H9 (cell line): ENCODE measurements around the gene FRY. TPM values are rescaled to one million over a fixed set of nuclear protein-coding genes. Genes with fewer than 3 reads are reported as not detected.

Source experiments
- DNase-seq: peaks from one replicate; pipeline ENCODE4 v3.0.0-alpha.2; 2017
- H2AFZ ChIP-seq: one replicate; pipeline ENCODE4 v1.6.1; 2013; ENCODE audit warnings: mild to moderate bottlenecking, low read length, control low read depth, moderate library complexity
- H2AK5ac ChIP-seq: 2 replicates; pipeline ENCODE4 v1.6.1; 2013; ENCODE audit warnings: low read length, control low read depth, mixed read lengths; ENCODE audit not compliant: insufficient read length
- H2BK120ac ChIP-seq: one replicate; pipeline ENCODE4 v1.6.1; 2013; ENCODE audit warnings: low read depth, mild to moderate bottlenecking, low read length, control low read depth, inconsistent platforms; ENCODE audit not compliant: poor library complexity, severe bottlenecking
- H2BK12ac ChIP-seq: 2 replicates; pipeline ENCODE4 v1.6.1; 2013; ENCODE audit warnings: low read length, control low read depth, mixed read lengths, low read depth; ENCODE audit not compliant: insufficient read length
- H2BK15ac ChIP-seq: 2 replicates; pipeline ENCODE4 v1.6.1; 2013; ENCODE audit warnings: low read depth, low read length, control low read depth
- H2BK20ac ChIP-seq: one replicate; pipeline ENCODE4 v1.6.1; 2013; ENCODE audit warnings: low read depth, mild to moderate bottlenecking, low read length, control low read depth, inconsistent platforms; ENCODE audit not compliant: poor library complexity, severe bottlenecking
- H2BK5ac ChIP-seq: 2 replicates; pipeline ENCODE4 v1.6.1; 2013; ENCODE audit warnings: low read length, control low read depth, mixed read lengths; ENCODE audit not compliant: insufficient read length
- H3K14ac ChIP-seq: 2 replicates; pipeline ENCODE4 v1.6.1; 2013; ENCODE audit warnings: low read length, control low read depth; ENCODE audit not compliant: insufficient read depth
- H3K18ac ChIP-seq: 2 replicates; pipeline ENCODE4 v1.6.1; 2013; ENCODE audit warnings: low read depth, mild to moderate bottlenecking, mixed read lengths, low read length, control low read depth; ENCODE audit not compliant: insufficient read length
- H3K23ac ChIP-seq: 2 replicates; pipeline ENCODE4 v1.6.1; 2013; ENCODE audit warnings: low read length, control low read depth, mixed read lengths, low read depth; ENCODE audit not compliant: insufficient read length
- H3K23me2 ChIP-seq: 2 replicates; pipeline ENCODE4 v1.6.1; 2013; ENCODE audit warnings: low read depth, mild to moderate bottlenecking, mixed read lengths, low read length, control low read depth; ENCODE audit not compliant: insufficient read length, poor library complexity, severe bottlenecking
- H3K27ac ChIP-seq: 2 replicates; pipeline ENCODE4 v1.5.1; 2013; ENCODE audit warnings: low read length, control low read depth, mixed read lengths, low read depth; ENCODE audit not compliant: insufficient read length
- H3K27me3 ChIP-seq: 2 replicates; pipeline ENCODE4 v1.6.1; 2013; ENCODE audit warnings: low read length, control low read depth, inconsistent platforms; ENCODE audit not compliant: insufficient read depth
- H3K4ac ChIP-seq: 2 replicates; pipeline ENCODE4 v1.6.1; 2013; ENCODE audit warnings: low read depth, mild to moderate bottlenecking, control low read depth, inconsistent platforms, low read length, moderate library complexity
- H3K4me1 ChIP-seq: 2 replicates; pipeline ENCODE4 v1.6.1; 2013; ENCODE audit warnings: low read length, control low read depth, inconsistent platforms; ENCODE audit not compliant: insufficient read depth
- H3K4me2 ChIP-seq: 2 replicates; pipeline ENCODE4 v1.6.1; 2013; ENCODE audit warnings: low read length, control low read depth, mixed read lengths; ENCODE audit not compliant: insufficient read length, insufficient read depth
- H3K56ac ChIP-seq: 2 replicates; pipeline ENCODE4 v1.6.1; 2013; ENCODE audit warnings: low read depth, mild to moderate bottlenecking, mixed read lengths, low read length, control low read depth; ENCODE audit not compliant: insufficient read length
- H3K79me1 ChIP-seq: 2 replicates; pipeline ENCODE4 v1.6.1; 2013; ENCODE audit warnings: low read depth, mild to moderate bottlenecking, moderate library complexity, low read length, control low read depth, inconsistent platforms; ENCODE audit not compliant: insufficient read depth, poor library complexity, severe bottlenecking
- H3K79me2 ChIP-seq: 2 replicates; pipeline ENCODE4 v1.6.1; 2013; ENCODE audit warnings: low read length, control low read depth, inconsistent platforms; ENCODE audit not compliant: insufficient read depth
- H3K9ac ChIP-seq: 2 replicates; pipeline ENCODE4 v1.6.1; 2013; ENCODE audit warnings: low read length, control low read depth, mixed read lengths; ENCODE audit not compliant: insufficient read length; ENCODE audit errors: extremely low read depth
- H3K9me3 ChIP-seq: one replicate; pipeline ENCODE4 v1.6.1; 2013; ENCODE audit warnings: low read depth, low read length, inconsistent platforms; ENCODE audit not compliant: control insufficient read depth
- H3T11ph ChIP-seq: one replicate; pipeline ENCODE4 v1.6.1; 2013; ENCODE audit warnings: mild to moderate bottlenecking, low read length, control low read depth, inconsistent platforms
- H4K20me1 ChIP-seq: one replicate; pipeline ENCODE4 v1.6.1; 2013; ENCODE audit not compliant: control insufficient read depth, insufficient read length, insufficient read depth
- H4K5ac ChIP-seq: 2 replicates; pipeline ENCODE4 v1.6.1; 2013; ENCODE audit warnings: low read depth, mild to moderate bottlenecking, mixed read lengths, low read length, control low read depth; ENCODE audit not compliant: insufficient read length
- H4K8ac ChIP-seq: replicated peaks from 2 replicates; pipeline ENCODE4 v1.6.1; 2013; ENCODE audit warnings: low read length, control low read depth, mixed read lengths, low read depth; ENCODE audit not compliant: insufficient read length
- H4K91ac ChIP-seq: 2 replicates; pipeline ENCODE4 v1.6.1; 2013; ENCODE audit warnings: low read depth, mild to moderate bottlenecking, moderate library complexity, mixed read lengths, low read length, control low read depth; ENCODE audit not compliant: insufficient read length
- H3K27ac Mint-ChIP-seq, 3 experiments: 2 replicates in 2 of 3; 3 replicates in 1 of 3; pipeline ENCODE4 v1.8.0; 2020 to 2021; ENCODE audit warnings: mixed read lengths in 3 of 3, mild to moderate bottlenecking in 1 of 3, moderate library complexity in 1 of 3
- H3K27me3 Mint-ChIP-seq: 2 replicates; pipeline ENCODE4 v1.8.0; 2021; ENCODE audit warnings: low read depth, mild to moderate bottlenecking, moderate library complexity, mixed read lengths
- H3K36me3 Mint-ChIP-seq, 3 experiments: 2 replicates in 2 of 3; 3 replicates in 1 of 3; pipeline ENCODE4 v1.8.0; 2020 to 2021; ENCODE audit warnings: low read depth in 3 of 3, mixed read lengths in 3 of 3; ENCODE audit not compliant: insufficient read depth in 1 of 3
- H3K4me1 Mint-ChIP-seq, 2 experiments: 2 replicates each; pipeline ENCODE4 v1.8.0; 2020; ENCODE audit warnings: mixed read lengths in 2 of 2
- H3K4me3 Mint-ChIP-seq, 2 experiments: 2 replicates in 1 of 2; 3 replicates in 1 of 2; pipeline ENCODE4 v1.8.0; 2020 to 2021; ENCODE audit warnings: mild to moderate bottlenecking in 2 of 2, mixed read lengths in 2 of 2, moderate library complexity in 1 of 2
- H3K9me3 Mint-ChIP-seq, 2 experiments: 2 replicates in 1 of 2; 3 replicates in 1 of 2; pipeline ENCODE4 v1.8.0; 2020; ENCODE audit warnings: mild to moderate bottlenecking in 2 of 2, mixed read lengths in 2 of 2, moderate library complexity in 1 of 2
- WGBS: extraction: QIAGEN DNeasy Blood & Tissue Kit; methylation state at CpG from one replicate; pipeline ENCODE4 v1.1.7; 2013; ENCODE audit warnings: missing lambda C conversion rate, low lambda C conversion rate, mixed read lengths; ENCODE audit not compliant: insufficient read length; ENCODE audit errors: extremely low coverage; 5-methylcytosine and 5-hydroxymethylcytosine counted together
- total RNA-seq: library from RNA; stranded (reverse); gene quantifications from 2 replicates; pipeline ENCODE4 v1.2.1, GENCODE V29; 2021
- TF ChIP-seq, protein P1 (sequence below): fragments of 200-600 bp; sonication (generic); conservative IDR thresholded peaks from 3 replicates; pipeline ENCODE4 v1.8.0; 2021; ENCODE audit warnings: antibody characterized with exemption, mild to moderate bottlenecking

The FRY gene
- total RNA-seq, 1 experiment from 2014 or later, result 5.2 TPM

DNA sequence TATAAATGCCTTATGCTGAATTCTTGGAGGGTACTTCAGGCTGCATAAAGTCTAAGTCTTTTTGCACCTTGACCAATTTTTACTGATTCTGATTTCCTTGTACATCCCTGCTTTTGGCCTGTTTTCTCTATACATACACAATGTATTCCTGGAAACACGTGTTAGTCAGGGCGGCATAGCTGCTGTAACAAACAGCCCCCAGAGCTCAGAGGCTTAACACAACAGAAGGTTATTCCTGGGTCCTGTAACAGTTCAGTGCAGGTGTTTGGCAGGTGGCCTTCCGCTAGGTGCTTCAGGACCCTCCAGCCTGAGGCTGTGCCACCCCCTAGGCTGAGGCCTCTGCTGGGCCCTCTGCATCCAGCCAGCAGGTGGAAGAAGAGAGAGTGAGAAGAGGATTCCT is 200.7 kb downstream of the FRY start:
- Mint-ChIP-seq H3K27me3 (no peaks in the 10 kb centered on the region), H3K4me3 (no peak overlapping the region), H3K9me3 (no peaks in the 10 kb centered on the region), H3K27ac (no peak overlapping the region; a peak in 2 of 7 replicates), H3K36me3 (peaks cover 0 to 8% (median 2%) of the 10 kb centered on the region in 3 experiments; a peak in 3 of 7 replicates), H3K4me1 (peaks cover 0 to 5% of the 10 kb centered on the region in 2 experiments; a peak in 2 of 4 replicates)
- no peak overlapping the region for H2BK120ac ChIP-seq
- H2BK5ac ChIP-seq, result no peak overlapping the region
- H3K4me1 ChIP-seq, result no peaks in the 10 kb centered on the region
- no peak overlapping the region for H4K8ac ChIP-seq
- no peaks in the 10 kb centered on the region for H4K20me1 ChIP-seq
- no peak overlapping the region for H3T11ph ChIP-seq
- H2AFZ ChIP-seq, result no peak overlapping the region
- no peak overlapping the region for H3K27ac ChIP-seq
- no peak overlapping the region for H3K18ac ChIP-seq
- H2BK12ac ChIP-seq, result no peak overlapping the region
- DNase-seq, result no peak
- H3K23ac ChIP-seq, result no peak overlapping the region
- no peak overlapping the region for H3K4ac ChIP-seq
- no peak overlapping the region for H2AK5ac ChIP-seq
- H3K27me3 ChIP-seq, result no peaks in the 10 kb centered on the region
- H3K9me3 ChIP-seq, result no peaks in the 10 kb centered on the region
- H3K23me2 ChIP-seq, result no peaks in the 10 kb centered on the region
- H3K79me1 ChIP-seq, result no peaks in the 10 kb centered on the region
- H3K9ac ChIP-seq, result no peak overlapping the region
- no peak overlapping the region for H2BK20ac ChIP-seq
- H3K79me2 ChIP-seq, result no peaks in the 10 kb centered on the region
- no peak overlapping the region for H4K5ac ChIP-seq
- WGBS, result no CpG with 5 or more reads among the region's 3 CpGs
- H3K56ac ChIP-seq, result no peak overlapping the region
- TF ChIP-seq, protein P1, sequence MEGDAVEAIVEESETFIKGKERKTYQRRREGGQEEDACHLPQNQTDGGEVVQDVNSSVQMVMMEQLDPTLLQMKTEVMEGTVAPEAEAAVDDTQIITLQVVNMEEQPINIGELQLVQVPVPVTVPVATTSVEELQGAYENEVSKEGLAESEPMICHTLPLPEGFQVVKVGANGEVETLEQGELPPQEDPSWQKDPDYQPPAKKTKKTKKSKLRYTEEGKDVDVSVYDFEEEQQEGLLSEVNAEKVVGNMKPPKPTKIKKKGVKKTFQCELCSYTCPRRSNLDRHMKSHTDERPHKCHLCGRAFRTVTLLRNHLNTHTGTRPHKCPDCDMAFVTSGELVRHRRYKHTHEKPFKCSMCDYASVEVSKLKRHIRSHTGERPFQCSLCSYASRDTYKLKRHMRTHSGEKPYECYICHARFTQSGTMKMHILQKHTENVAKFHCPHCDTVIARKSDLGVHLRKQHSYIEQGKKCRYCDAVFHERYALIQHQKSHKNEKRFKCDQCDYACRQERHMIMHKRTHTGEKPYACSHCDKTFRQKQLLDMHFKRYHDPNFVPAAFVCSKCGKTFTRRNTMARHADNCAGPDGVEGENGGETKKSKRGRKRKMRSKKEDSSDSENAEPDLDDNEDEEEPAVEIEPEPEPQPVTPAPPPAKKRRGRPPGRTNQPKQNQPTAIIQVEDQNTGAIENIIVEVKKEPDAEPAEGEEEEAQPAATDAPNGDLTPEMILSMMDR, result no peak
- H2BK15ac ChIP-seq, result no peak overlapping the region
- H3K4me2 ChIP-seq, result no peak overlapping the region
- no peak overlapping the region for H4K91ac ChIP-seq
- H3K14ac ChIP-seq, result no peak overlapping the region
